HUDEP-2 (cell line): ENCODE measurements around the gene FKBP10.

Source experiments
- DNase-seq, 76 experiments: peaks; one replicate each; lab custom pipeline; 2025; ENCODE audit not compliant: unreplicated experiment in 76 of 76; lab: John Stamatoyannopoulos, UW

FKBP10 gene

GRCh38 chr17:41781404-41782110 is 31.2 kb upstream of the FKBP10 start:
- DNase-seq: no peak

DNA sequence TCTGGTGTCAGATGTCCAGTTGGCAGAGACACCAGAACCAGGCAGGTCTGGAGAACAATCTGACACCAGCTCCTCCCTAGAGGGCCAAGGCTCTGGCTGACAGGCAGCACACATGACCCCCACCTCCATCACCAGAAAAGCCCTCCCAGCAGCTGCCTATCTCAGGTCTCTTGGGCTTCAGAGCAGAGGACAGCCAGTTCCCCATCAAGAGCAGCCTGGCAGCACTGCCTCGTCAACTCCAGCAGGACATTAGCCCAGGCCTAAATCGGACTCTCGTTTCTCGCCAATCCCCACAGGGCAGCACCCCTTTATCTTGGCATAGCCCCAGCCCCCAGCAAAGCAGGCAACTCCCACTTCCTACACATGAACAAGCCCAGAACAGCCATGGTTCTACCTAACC is 30.7 kb upstream of the FKBP10 start:
- DNase-seq: peak in 12 of 76 experiments; percentile 4 to 28 (median 12)

DNA sequence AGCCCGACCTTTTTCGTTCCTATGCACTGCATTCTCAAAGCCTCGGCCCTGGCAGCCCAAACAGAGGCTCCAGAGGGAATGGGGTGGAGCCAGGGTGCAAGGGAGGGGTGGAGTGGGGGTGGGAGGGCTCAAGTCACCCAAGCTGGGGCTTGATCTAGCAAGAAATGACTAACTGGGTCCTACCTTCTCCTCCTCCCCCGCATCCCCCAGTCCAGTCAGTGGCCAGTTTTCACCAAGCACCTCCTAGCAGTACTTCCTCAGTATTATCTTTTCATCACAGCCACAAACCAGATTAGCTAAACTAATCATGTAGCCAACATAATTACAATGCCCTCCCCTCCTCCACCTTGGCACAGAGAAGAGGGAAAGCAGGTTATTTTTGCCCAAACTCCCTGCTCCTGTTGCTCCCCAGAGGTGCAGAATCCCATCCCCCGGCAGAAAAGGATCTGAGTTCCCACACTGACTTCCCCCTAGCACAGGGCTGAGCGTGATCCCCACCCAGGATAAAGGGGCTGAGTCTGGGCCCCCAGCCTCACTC is 28.5 kb upstream of the FKBP10 start:
- peak in 72 of 76 experiments; percentile 13 to 95 (median 78) for DNase-seq

GRCh38 chr17:41785091-41785858 is 27.5 kb upstream of the FKBP10 start:
- DNase-seq: peak in 23 of 76 experiments; percentile 6 to 51 (median 25)

- DNase-seq: peak in 44 of 76 experiments; percentile 3 to 63 (median 38)
These were observed 27.0 kb upstream of the FKBP10 start for GRCh38 chr17:41785859-41786226.

- DNase-seq: peak; percentile 39 to 100 (median 99)
These were observed 26.4 kb upstream of the FKBP10 start, which contains the start of gene JUP for GRCh38 chr17:41786227-41787020. JUP (minus strand) TSS chr17:41786711; CDS start chr17:41771854, 14,857 bp downstream.

DNA sequence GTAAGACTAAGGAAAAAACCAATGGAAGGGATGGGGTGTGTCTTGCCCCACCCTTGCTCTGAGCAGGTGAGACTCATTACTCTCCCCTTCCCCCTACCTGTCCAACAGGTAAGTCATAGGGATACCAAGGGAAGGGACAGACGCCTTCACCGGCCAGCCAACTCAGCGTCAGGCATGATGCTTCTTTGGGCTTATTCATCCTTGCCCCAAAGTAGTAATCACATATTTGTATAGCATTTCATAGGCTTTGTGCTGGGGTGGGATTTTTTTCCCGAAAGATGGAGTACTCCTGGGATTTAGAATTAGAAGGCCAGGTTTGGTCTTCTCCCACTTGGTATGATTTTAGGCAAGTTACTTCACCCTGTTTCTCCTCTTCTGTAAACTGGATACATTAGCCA is 25.8 kb upstream of the FKBP10 start:
- no peak for DNase-seq

GRCh38 chr17:41792845-41793783 is 19.7 kb upstream of the FKBP10 start:
- DNase-seq: no peak

GRCh38 chr17:41793784-41794539 is 18.8 kb upstream of the FKBP10 start:
- DNase-seq: peak in 1 of 76 experiments; percentile 2

DNA sequence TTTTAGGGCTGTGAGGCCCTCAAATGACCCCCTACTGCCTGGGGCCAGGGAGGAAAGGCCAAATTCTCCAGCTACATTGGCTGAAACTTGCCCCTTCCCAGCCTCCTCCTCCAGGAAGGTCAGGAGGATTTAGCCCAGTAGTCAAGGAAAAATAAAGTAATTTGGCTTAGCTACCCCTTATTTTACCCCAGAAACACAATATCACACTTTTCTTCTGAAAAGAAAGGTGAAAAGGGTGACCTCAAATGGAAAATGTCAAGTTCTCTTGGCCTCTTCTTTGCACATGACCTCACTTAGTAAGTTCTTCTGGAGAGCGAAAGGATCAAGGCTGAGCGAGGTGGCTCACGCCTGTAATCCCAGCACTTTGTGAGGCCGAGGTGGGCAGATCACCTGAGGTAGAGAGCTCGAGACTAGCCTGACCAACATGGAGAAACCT is 18.2 kb upstream of the FKBP10 start:
- no peak for DNase-seq

DNA sequence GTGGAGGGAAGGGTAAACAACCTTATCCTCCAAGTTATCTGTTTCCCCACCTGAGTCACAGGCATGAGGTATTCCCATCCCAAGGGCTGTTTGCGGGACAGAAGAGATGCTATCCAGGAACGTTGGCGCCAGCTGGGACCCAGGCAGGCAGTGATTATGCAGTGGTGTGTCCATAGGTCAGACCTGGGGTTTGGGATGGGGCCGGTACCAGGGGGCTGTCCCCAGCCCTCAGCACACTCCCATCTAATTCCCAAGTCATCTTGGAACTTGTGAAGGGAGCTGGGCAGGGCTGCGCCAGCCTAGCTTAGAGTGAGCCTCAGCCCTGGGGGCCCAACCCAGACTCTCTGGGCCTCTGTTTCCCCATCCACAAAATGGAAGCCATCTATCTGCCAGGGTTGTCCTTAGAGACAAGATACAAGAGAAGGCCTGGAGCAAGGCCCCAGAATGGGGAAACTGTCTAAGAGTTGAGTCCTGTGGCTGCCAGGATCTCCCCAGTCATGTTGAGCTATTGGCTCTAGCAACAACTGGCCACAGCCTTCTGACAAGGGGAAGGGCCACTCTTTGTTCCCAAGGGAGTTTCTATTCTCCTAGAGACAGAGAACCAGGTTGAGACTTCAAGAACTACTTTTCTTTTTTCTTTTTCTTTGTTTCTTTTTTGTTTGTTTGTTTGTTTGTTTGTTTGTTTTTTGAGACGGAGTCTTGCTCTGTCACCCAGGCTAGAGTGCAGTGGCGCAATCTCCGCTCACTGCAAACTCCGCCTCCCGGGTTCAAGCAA is 16.5 kb upstream of the FKBP10 start:
- DNase-seq: no peak

- no peak for DNase-seq
These were observed 15.4 kb upstream of the FKBP10 start for GRCh38 chr17:41797377-41797776.

GRCh38 chr17:41799366-41799765 is 13.4 kb upstream of the FKBP10 start:
- no peak for DNase-seq

- no peak for DNase-seq
These were observed 12.0 kb upstream of the FKBP10 start for GRCh38 chr17:41800601-41801373.

- DNase-seq: peak in 57 of 76 experiments; percentile 5 to 76 (median 42)
These were observed 11.2 kb upstream of the FKBP10 start for GRCh38 chr17:41801374-41802271.
